Astrocyte (in vitro differentiated cells and primary cell): Measurements from ENCODE around the gene TTC22. TPM values are rescaled to one million over a fixed set of nuclear protein-coding genes. Genes with fewer than 3 reads are reported as not detected.

ENCODE experiments used
- DNase-seq: peaks from one replicate; pipeline ENCODE4 v3.0.0-alpha.2; 2010; ENCODE audit warnings: low read depth
- FAIRE-seq: peaks from 2 replicates; lab custom pipeline; 2011; peaks lifted over from hg19 to GRCh38; lab: Jason Lieb, UNC
- H2AFZ ChIP-seq: 2 replicates; pipeline ENCODE4 v1.6.0; 2012; ENCODE audit warnings: low read depth, low read length, inconsistent platforms
- H3K27ac ChIP-seq: 2 replicates; pipeline ENCODE4 v1.5.1; 2011; ENCODE audit warnings: low read depth, low read length, inconsistent platforms
- H3K27me3 ChIP-seq: 2 replicates; pipeline ENCODE4 v1.6.0; 2011; ENCODE audit warnings: low read length, inconsistent platforms; ENCODE audit not compliant: insufficient read depth
- H3K36me3 ChIP-seq: 2 replicates; pipeline ENCODE4 v1.5.1; 2011; ENCODE audit warnings: low read length, inconsistent platforms; ENCODE audit not compliant: insufficient read depth
- H3K4me1 ChIP-seq: 2 replicates; pipeline ENCODE4 v1.5.1; 2011; ENCODE audit warnings: low read length, inconsistent platforms; ENCODE audit not compliant: insufficient read depth
- H3K4me2 ChIP-seq: 2 replicates; pipeline ENCODE4 v1.6.0; 2012; ENCODE audit warnings: low read length, inconsistent platforms
- H3K4me3 ChIP-seq: 2 replicates; pipeline ENCODE4 v1.5.1; 2011; ENCODE audit warnings: low read depth, mild to moderate bottlenecking, low read length, inconsistent platforms; ENCODE audit not compliant: insufficient read depth
- H3K79me2 ChIP-seq: 2 replicates; pipeline ENCODE4 v1.6.0; 2012; ENCODE audit warnings: mild to moderate bottlenecking, low read length, inconsistent platforms; ENCODE audit not compliant: insufficient read depth
- H3K9ac ChIP-seq: 2 replicates; pipeline ENCODE4 v1.6.0; 2012; ENCODE audit warnings: mild to moderate bottlenecking, low read length, inconsistent platforms
- H3K9me3 ChIP-seq: 2 replicates; pipeline ENCODE4 v1.5.1; 2012; ENCODE audit warnings: low read depth, mild to moderate bottlenecking, low read length, inconsistent platforms; ENCODE audit not compliant: insufficient read depth
- H4K20me1 ChIP-seq: 2 replicates; pipeline ENCODE4 v1.6.0; 2012; ENCODE audit warnings: low read length, inconsistent platforms; ENCODE audit not compliant: insufficient read depth
- H3K27ac Mint-ChIP-seq: one replicate; pipeline ENCODE4 v1.8.0; 2021; ENCODE audit warnings: mild to moderate bottlenecking, mixed read lengths; ENCODE audit not compliant: unreplicated experiment
- H3K27me3 Mint-ChIP-seq: one replicate; pipeline ENCODE4 v1.8.0; 2021; ENCODE audit warnings: low read depth, mixed read lengths; ENCODE audit not compliant: unreplicated experiment
- H3K36me3 Mint-ChIP-seq: one replicate; pipeline ENCODE4 v1.8.0; 2021; ENCODE audit warnings: low read depth, mixed read lengths; ENCODE audit not compliant: unreplicated experiment
- H3K4me1 Mint-ChIP-seq: one replicate; pipeline ENCODE4 v1.8.0; 2021; ENCODE audit warnings: low read depth, mixed read lengths; ENCODE audit not compliant: unreplicated experiment
- H3K4me3 Mint-ChIP-seq: one replicate; pipeline ENCODE4 v1.8.0; 2021; ENCODE audit warnings: mild to moderate bottlenecking, moderate library complexity, mixed read lengths; ENCODE audit not compliant: unreplicated experiment
- H3K9me3 Mint-ChIP-seq: one replicate; pipeline ENCODE4 v1.8.0; 2021; ENCODE audit warnings: mild to moderate bottlenecking, mixed read lengths; ENCODE audit not compliant: unreplicated experiment
- CTCF ChIP-seq: IDR thresholded peaks from 2 replicates; pipeline ENCODE4 v1.5.1; 2011; ENCODE audit warnings: low read depth, mild to moderate bottlenecking, inconsistent platforms, low read length, moderate library complexity; ENCODE audit not compliant: insufficient read depth
- EZH2 ChIP-seq: IDR thresholded peaks from 2 replicates; pipeline ENCODE4 v1.6.1; 2012; ENCODE audit warnings: mild to moderate bottlenecking, low read length, inconsistent platforms; ENCODE audit not compliant: insufficient read depth
- total RNA-seq: library from RNA; stranded (reverse); gene quantifications from 2 replicates; pipeline ENCODE4 v1.2.1, GENCODE V29; 2021

The TTC22 gene
- total RNA-seq, 1 donor from 2014 or later, result not detected

GRCh38 chr1:54811066-54811465 is 9.9 kb upstream of the TTC22 start:
- no peak overlapping the region for H3K27ac Mint-ChIP-seq
- peaks cover 23% of the 10 kb centered on the region for H3K27me3 Mint-ChIP-seq
- Histone ChIP-seq H3K79me2 (no peaks in the 10 kb centered on the region), H3K4me1 (peaks cover 4% of the 10 kb centered on the region), H3K9me3 (no peaks in the 10 kb centered on the region), H3K4me2 (no peak overlapping the region), H3K27me3 (peaks cover 6% of the 10 kb centered on the region), H3K9ac (no peak overlapping the region), H3K4me3 (no peak overlapping the region), H2AFZ (no peak overlapping the region), H4K20me1 (no peaks in the 10 kb centered on the region), H3K27ac (no peak overlapping the region), H3K36me3 (no peaks in the 10 kb centered on the region)
- DNase-seq (no peak), FAIRE-seq (no peak)
- TF ChIP-seq CTCF (no peak), EZH2 (no peak)
- no peaks in the 10 kb centered on the region for H3K4me1 Mint-ChIP-seq
- peaks cover 3% of the 10 kb centered on the region for H3K9me3 Mint-ChIP-seq
- H3K4me3 Mint-ChIP-seq, result no peak overlapping the region
- no peaks in the 10 kb centered on the region for H3K36me3 Mint-ChIP-seq

- DNase-seq (no peak), FAIRE-seq (no peak)
- Histone ChIP-seq H4K20me1 (no peaks in the 10 kb centered on the region), H3K4me1 (peaks cover 4% of the 10 kb centered on the region), H3K27ac (no peak overlapping the region), H3K79me2 (no peaks in the 10 kb centered on the region), H3K4me3 (no peak overlapping the region), H3K9ac (no peak overlapping the region), H3K36me3 (no peaks in the 10 kb centered on the region), H2AFZ (no peak overlapping the region), H3K9me3 (no peaks in the 10 kb centered on the region), H3K4me2 (no peak overlapping the region), H3K27me3 (peaks cover 6% of the 10 kb centered on the region)
- no peaks in the 10 kb centered on the region for H3K4me1 Mint-ChIP-seq
- peaks cover 3% of the 10 kb centered on the region for H3K9me3 Mint-ChIP-seq
- H3K27me3 Mint-ChIP-seq, result peaks cover 18% of the 10 kb centered on the region
- H3K4me3 Mint-ChIP-seq, result no peak overlapping the region
- no peaks in the 10 kb centered on the region for H3K36me3 Mint-ChIP-seq
- TF ChIP-seq EZH2 (no peak), CTCF (peak; percentile 87)
- peak overlapping the region; percentile 4 for H3K27ac Mint-ChIP-seq
Measured at GRCh38 chr1:54810153-54810942, 9.2 kb upstream of the TTC22 start.

GRCh38 chr1:54809496-54810074 is 8.5 kb upstream of the TTC22 start:
- Histone ChIP-seq H3K4me1 (peaks cover 4% of the 10 kb centered on the region), H3K9ac (no peak overlapping the region), H3K9me3 (no peaks in the 10 kb centered on the region), H3K79me2 (no peaks in the 10 kb centered on the region), H4K20me1 (no peaks in the 10 kb centered on the region), H3K27me3 (peaks cover 6% of the 10 kb centered on the region), H3K4me3 (no peak overlapping the region), H3K4me2 (no peak overlapping the region), H3K36me3 (no peaks in the 10 kb centered on the region), H3K27ac (no peak overlapping the region), H2AFZ (no peak overlapping the region)
- Mint-ChIP-seq H3K4me1 (no peaks in the 10 kb centered on the region), H3K27me3 (peaks cover 14% of the 10 kb centered on the region), H3K36me3 (no peaks in the 10 kb centered on the region), H3K4me3 (no peak overlapping the region), H3K9me3 (peaks cover 3% of the 10 kb centered on the region), H3K27ac (no peak overlapping the region)
- DNase-seq (no peak), FAIRE-seq (no peak)
- TF ChIP-seq EZH2 (no peak), CTCF (no peak)
